ENCODE measurements around the gene KLB. TPM values are rescaled to one million over a fixed set of nuclear protein-coding genes. Genes with fewer than 3 reads are reported as not detected.
A peak's percentile ranks its signal among the peaks of the same experiment; 100 is the strongest.
"Not testable (repeated sequence)": the region's sequence is repeated elsewhere in the genome, so short reads cannot be mapped to it uniquely, and the experiment has no call there.

KLB gene
- total RNA-seq, 1 donor from 2014 or later = 0.12 TPM

DNA sequence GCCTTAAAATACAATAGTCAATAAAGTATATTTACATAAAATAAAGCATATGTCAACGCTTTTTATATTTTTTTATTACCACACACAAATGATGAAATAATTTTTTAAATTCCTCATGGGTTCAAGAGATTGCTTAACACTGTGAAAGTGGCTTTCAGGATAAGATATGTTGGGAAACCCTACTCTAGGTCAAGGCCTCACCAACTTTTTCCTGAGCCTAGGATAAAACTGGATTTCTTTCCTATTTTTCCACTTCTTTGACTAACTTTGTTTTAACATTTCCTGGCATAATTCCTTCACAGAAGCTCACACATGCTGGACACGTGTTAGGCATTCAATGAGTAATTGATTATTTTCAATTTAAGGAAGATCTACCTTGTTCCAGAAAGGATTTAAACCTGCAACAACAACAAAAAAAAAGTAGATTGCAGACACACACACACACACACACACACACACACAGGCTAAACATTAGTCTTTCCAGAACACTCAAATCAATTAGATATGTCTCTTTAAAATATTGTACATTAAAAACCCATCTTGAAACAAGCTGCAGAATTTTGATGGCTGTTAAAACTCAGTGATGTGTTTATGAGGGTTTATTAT, 9.1 kb downstream of the KLB start:
- no peak for DNase-seq
- intact Hi-C loops (cut with micrococcal nuclease) = no loop called here
- ATAC-seq = no peak

GRCh38 chr4:39422247-39422646, 15.5 kb downstream of the KLB start:
- DNase-seq (no peak), ATAC-seq (no peak)
- intact Hi-C loops (cut with micrococcal nuclease) = no loop called here

- DNase-seq; intact Hi-C loops (cut with micrococcal nuclease); ATAC-seq: not testable (repeated sequence)
These were observed 18.6 kb downstream of the KLB start for GRCh38 chr4:39425297-39425696.

DNA sequence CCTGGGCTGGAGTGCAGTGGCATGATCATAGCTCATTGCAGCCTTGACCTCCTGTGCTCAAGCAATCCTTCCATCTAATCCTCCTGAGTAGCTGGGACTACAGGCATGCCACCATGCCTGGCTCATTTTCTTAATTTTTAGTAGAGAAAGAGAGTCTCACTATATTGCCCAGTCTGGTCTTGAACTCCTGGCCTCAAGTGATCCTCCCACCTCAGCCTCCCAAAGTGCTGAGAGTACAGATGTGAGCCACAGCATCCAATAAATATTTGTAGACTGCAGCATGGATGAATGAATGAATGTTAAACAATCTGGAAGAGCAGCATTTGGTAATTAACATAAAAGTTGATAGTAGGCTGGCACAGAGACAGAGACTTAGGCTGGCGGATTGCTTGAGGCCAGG, 20.0 kb downstream of the KLB start:
- no peak for ATAC-seq
- no peak for DNase-seq
- intact Hi-C loops (cut with micrococcal nuclease) = no loop called here

DNA sequence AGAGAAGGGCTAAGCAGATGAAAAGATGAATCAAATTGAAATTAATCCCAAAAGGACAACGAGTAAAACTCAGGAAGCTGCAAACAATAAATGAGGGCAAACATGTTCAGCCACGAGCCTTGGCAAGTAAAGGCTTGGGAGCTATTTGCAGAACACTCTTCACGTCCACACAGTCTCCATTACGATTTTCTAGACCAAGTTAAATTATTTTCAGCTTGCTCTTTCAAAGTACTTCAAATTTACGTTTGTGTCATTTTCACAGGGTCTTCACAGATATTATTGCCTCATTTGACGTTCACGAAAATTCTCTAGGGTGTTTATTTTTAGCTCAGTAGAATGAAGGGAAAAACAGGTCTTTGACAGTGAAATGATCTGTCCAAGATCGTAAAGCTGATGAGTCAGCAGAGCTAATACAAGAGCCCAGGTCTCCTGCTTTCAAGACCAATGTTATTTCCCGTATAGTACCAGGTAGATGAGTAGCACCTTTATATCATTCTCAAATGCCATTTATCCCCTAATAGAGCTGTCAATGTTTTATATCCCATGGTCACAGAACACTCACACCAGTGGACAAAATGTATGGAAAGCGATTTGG, 20.9 kb downstream of the KLB start:
- intact Hi-C loops (cut with micrococcal nuclease) = no loop called here
- ATAC-seq (no peak), DNase-seq (no peak)

DNA sequence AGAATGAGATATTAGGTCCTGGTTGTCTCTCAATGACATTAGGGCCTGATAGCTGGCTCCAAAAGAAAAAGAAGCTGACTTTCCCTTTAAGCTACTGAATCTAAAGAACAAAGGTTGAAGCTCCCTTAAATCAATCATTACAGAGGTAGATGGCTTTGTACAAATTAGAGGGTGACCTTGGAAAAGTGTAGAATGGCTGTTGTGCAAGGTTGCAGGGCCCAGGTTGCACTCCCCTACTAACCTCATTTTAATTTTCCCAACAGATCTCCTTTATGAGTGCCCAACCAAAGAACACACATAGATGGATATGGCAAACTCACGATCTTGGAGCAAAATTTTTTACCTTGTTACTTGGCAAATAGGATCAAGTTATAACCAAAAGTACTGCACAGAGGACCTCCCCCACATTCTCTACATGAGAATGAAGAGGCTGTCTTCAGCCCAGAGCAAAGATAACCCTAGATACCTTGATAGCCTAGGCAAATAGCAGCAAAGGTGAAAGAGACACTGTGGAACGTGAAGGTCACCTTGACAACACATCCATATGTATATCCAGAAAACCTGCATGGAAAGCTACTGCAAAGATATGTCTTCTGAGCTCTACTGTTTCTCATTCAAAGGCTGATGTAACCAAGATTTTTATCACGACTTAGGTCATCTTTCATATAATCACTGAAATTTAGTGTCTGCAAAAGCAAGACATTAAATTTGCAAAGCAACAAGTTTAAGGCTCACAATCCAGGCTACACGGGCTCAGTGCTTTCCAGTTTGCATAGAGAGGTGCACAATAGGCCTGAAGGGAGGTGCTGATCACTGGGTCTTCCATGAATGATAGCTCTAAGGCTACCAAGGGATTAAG, 23.0 kb downstream of the KLB start:
- ATAC-seq (no peak), DNase-seq (no peak)
- intact Hi-C loops (cut with micrococcal nuclease) = no loop called here

DNA sequence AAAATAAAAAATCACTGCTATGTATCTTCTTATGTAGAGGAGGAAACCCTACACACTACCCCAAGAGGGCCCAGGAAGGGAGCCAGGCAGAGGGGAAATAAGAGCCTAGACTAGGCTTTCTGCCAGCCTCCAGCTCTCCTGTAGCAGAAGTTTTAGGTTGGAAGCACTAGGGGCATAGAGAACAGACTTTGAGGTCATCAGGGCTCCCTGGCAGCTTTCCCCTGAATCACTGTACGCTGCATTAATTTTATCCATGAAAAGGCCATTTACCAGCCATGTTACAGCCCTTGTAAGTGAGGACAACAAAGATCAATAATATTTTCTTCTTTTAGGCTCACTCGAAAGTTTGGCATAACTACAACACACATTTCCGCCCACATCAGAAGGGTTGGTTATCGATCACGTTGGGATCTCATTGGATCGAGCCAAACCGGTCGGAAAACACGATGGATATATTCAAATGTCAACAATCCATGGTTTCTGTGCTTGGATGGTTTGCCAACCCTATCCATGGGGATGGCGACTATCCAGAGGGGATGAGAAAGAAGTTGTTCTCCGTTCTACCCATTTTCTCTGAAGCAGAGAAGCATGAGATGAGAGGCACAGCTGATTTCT, 27.3 kb downstream of the KLB start:
- ATAC-seq (no peak), DNase-seq (no peak)
- intact Hi-C loops (cut with micrococcal nuclease) = no loop called here

DNA sequence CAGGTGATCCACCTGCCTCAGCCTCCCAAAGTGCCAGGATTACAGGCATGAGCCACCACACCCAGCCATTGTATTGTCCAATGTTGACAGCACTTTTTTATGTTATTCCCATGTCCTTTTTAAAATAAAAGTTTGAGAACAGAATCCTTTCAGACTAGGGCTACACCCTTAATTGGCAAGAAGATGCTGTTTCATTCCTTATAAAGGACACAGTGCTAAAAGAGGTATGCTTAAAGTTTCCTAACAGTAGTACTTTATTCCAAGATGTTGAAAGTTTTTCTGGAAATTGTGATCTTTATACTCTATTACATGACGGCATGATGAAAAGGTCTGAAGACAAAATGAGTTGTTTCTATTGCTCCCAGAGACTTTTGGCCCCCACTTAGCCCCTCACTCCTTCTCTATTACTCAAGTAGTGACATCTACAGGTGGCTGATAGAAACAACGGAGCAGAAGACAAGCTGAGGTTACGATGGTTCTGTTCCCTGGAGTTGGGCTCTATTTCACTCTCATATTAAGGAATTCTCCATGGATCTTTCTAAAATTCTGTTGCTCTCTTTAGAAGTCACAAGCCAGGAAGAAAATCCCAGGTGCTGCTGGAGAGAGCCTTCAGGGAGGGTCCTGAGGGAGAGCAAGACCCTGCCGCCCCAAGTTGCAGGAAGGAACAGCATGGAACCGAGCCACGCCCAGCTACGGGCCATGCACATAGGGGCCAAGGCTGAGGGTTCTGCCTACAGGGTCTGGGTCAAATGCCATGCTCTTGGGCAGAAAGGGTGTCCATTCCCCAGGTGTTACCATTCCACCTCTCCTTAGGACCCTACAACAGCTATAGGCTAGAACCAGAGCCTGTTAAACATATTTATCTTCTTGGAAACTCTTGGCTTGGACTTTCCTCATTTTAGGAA, 29.2 kb downstream of the KLB start:
- ATAC-seq (no peak), DNase-seq (no peak)
- intact Hi-C loops (cut with micrococcal nuclease) = no loop called here

GRCh38 chr4:39441593-39441992, 34.9 kb downstream of the KLB start:
- intact Hi-C loops (cut with micrococcal nuclease) = no loop called here
- no peak for ATAC-seq
- DNase-seq = no peak

GRCh38 chr4:39442998-39443397, 36.3 kb downstream of the KLB start:
- ATAC-seq (no peak), DNase-seq (no peak)
- intact Hi-C loops (cut with micrococcal nuclease) = no loop called here

- ATAC-seq (no peak), DNase-seq (no peak)
- intact Hi-C loops (cut with micrococcal nuclease) = no loop called here
These were observed 39.7 kb downstream of the KLB start for GRCh38 chr4:39446483-39446841.

GRCh38 chr4:39446842-39447573, 40.3 kb downstream of the KLB start:
- peak; percentile 84 for ATAC-seq
- peak; percentile 69 for DNase-seq
- intact Hi-C loops (cut with micrococcal nuclease) = no loop called here

GRCh38 chr4:39450618-39451017, 43.9 kb downstream of the KLB start:
- ATAC-seq (no peak), DNase-seq (no peak)
- intact Hi-C loops (cut with micrococcal nuclease) = no loop called here

- ATAC-seq (no peak), DNase-seq (no peak)
- intact Hi-C loops (cut with micrococcal nuclease) = no loop called here
These were observed 44.8 kb downstream of the KLB start for GRCh38 chr4:39451423-39452023.

GRCh38 chr4:39452153-39452859, 45.6 kb downstream of the KLB start:
- no peak for ATAC-seq
- intact Hi-C loops (cut with micrococcal nuclease) = no loop called here
- DNase-seq = no peak

- ATAC-seq = no peak
- intact Hi-C loops (cut with micrococcal nuclease) = no loop called here
These were observed 46.3 kb downstream of the KLB start for GRCh38 chr4:39452860-39453587.

DNA sequence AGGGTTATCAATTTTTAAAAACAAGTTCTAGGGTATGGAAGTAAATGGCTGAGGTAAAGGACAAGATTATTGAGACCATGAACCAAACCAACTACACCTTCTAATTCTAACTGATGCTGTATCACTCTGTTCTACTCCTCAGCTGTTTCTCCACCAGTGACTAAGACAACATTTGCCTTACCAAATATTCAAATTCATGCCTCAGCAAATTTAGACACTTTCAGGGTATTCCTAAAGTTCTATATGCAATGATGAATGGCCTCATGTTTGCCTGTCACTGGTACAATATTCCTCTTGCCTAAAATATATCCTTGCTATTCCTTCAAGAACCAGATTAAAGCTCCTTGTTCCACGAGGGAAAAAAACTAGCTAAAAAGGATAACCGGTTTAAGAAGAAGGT, 47.0 kb downstream of the KLB start:
- no peak for ATAC-seq
- intact Hi-C loops (cut with micrococcal nuclease) = no loop called here
- no peak for DNase-seq

More at GRCh38 chr4:39452860-39453587, 46.3 kb downstream of the KLB start:
- DNase-seq = no peak

Data from left ventricle myocardium superior (tissue), 1 donor.